ENCODE data around the gene CADM1.

The CADM1 gene

GRCh38 chr11:115182282-115182955 lies 321.8 kb downstream of the CADM1 start:
- Mint-ChIP-seq H3K27me3 (no peaks in the 10 kb centered on the region), H3K36me3 (ENCODE audit: insufficient read depth) (no peaks in the 10 kb centered on the region), H3K4me3 (no peak overlapping the region), H3K9me3 (no peaks in the 10 kb centered on the region), H3K27ac (no peak overlapping the region), H3K4me1 (ENCODE audit: low read depth in 2 of 2) (no peaks in the 10 kb centered on the region)
- ATAC-seq (replicated peaks): no peak
- DNase-seq: no peak

- no peaks in the 10 kb centered on the region for H3K9me3 Mint-ChIP-seq
- no peaks in the 10 kb centered on the region for H3K36me3 Mint-ChIP-seq (ENCODE audit: insufficient read depth)
- H3K4me1 Mint-ChIP-seq (ENCODE audit: low read depth in 2 of 2): no peaks in the 10 kb centered on the region
- no peaks in the 10 kb centered on the region for H3K27me3 Mint-ChIP-seq
- no peak for ATAC-seq (replicated peaks)
- H3K4me3 Mint-ChIP-seq: no peak overlapping the region
- no peak for DNase-seq
- no peak overlapping the region for H3K27ac Mint-ChIP-seq
These were observed 322.7 kb downstream of the CADM1 start for GRCh38 chr11:115181538-115181937.

GRCh38 chr11:115180272-115180671 lies 323.9 kb downstream of the CADM1 start:
- Mint-ChIP-seq H3K4me1 (ENCODE audit: low read depth in 2 of 2) (no peaks in the 10 kb centered on the region), H3K9me3 (no peaks in the 10 kb centered on the region), H3K36me3 (ENCODE audit: insufficient read depth) (no peaks in the 10 kb centered on the region), H3K27ac (no peak overlapping the region), H3K4me3 (no peak overlapping the region), H3K27me3 (no peaks in the 10 kb centered on the region)
- ATAC-seq (replicated peaks) (no peak), DNase-seq (no peak)

GRCh38 chr11:115179636-115180035 lies 324.6 kb downstream of the CADM1 start:
- Mint-ChIP-seq H3K4me1 (ENCODE audit: low read depth in 2 of 2) (no peaks in the 10 kb centered on the region), H3K27me3 (no peaks in the 10 kb centered on the region), H3K9me3 (no peaks in the 10 kb centered on the region), H3K4me3 (no peak overlapping the region), H3K27ac (no peak overlapping the region), H3K36me3 (ENCODE audit: insufficient read depth) (no peaks in the 10 kb centered on the region)
- DNase-seq (no peak), ATAC-seq (replicated peaks) (no peak)

- Mint-ChIP-seq H3K9me3 (no peaks in the 10 kb centered on the region), H3K27me3 (no peaks in the 10 kb centered on the region)
These were observed 325.5 kb downstream of the CADM1 start for GRCh38 chr11:115178705-115179104.

GRCh38 chr11:115173136-115173535 lies 331.1 kb downstream of the CADM1 start:
- Mint-ChIP-seq H3K4me3 (no peak overlapping the region), H3K9me3 (no peaks in the 10 kb centered on the region), H3K27me3 (no peaks in the 10 kb centered on the region), H3K27ac (no peak overlapping the region), H3K4me1 (ENCODE audit: low read depth in 2 of 2) (peaks cover 0 to 4% of the 10 kb centered on the region in 2 donors), H3K36me3 (ENCODE audit: insufficient read depth) (no peaks in the 10 kb centered on the region)
- DNase-seq (no peak), ATAC-seq (replicated peaks) (no peak)

More at GRCh38 chr11:115178705-115179104, 325.5 kb downstream of the CADM1 start:
- H3K4me1 Mint-ChIP-seq (ENCODE audit: low read depth in 2 of 2): no peaks in the 10 kb centered on the region
- H3K27ac Mint-ChIP-seq: no peak overlapping the region
- ATAC-seq (replicated peaks) (no peak), DNase-seq (no peak)
- no peak overlapping the region for H3K4me3 Mint-ChIP-seq
- no peaks in the 10 kb centered on the region for H3K36me3 Mint-ChIP-seq (ENCODE audit: insufficient read depth)

GRCh38 chr11:115170133-115170815 lies 333.9 kb downstream of the CADM1 start:
- ATAC-seq (replicated peaks) (no peak), DNase-seq (peak; percentile 20 to 51 (median 39))
- no peaks in the 10 kb centered on the region for H3K9me3 Mint-ChIP-seq
- no peak overlapping the region for H3K27ac Mint-ChIP-seq
- H3K4me1 Mint-ChIP-seq (ENCODE audit: low read depth in 2 of 2): peaks cover 0 to 4% of the 10 kb centered on the region in 2 donors
- H3K27me3 Mint-ChIP-seq: peaks cover 0 to 19% of the 10 kb centered on the region in 2 donors
- H3K36me3 Mint-ChIP-seq (ENCODE audit: insufficient read depth): no peaks in the 10 kb centered on the region
- no peak overlapping the region for H3K4me3 Mint-ChIP-seq

- Mint-ChIP-seq H3K4me3 (no peak overlapping the region), H3K36me3 (ENCODE audit: insufficient read depth) (no peaks in the 10 kb centered on the region), H3K9me3 (no peaks in the 10 kb centered on the region), H3K27me3 (peaks cover 0 to 25% of the 10 kb centered on the region in 2 donors), H3K27ac (no peak overlapping the region), H3K4me1 (ENCODE audit: low read depth in 2 of 2) (peaks cover 0 to 4% of the 10 kb centered on the region in 2 donors)
- DNase-seq: no peak
- no peak for ATAC-seq (replicated peaks)
These were observed 335.0 kb downstream of the CADM1 start for GRCh38 chr11:115169251-115169650.

- DNase-seq (no peak), ATAC-seq (replicated peaks) (no peak)
- no peak overlapping the region for H3K27ac Mint-ChIP-seq
- H3K4me3 Mint-ChIP-seq: no peak overlapping the region
- peaks cover 0 to 4% of the 10 kb centered on the region in 2 donors for H3K4me1 Mint-ChIP-seq (ENCODE audit: low read depth in 2 of 2)
- H3K36me3 Mint-ChIP-seq (ENCODE audit: insufficient read depth): no peaks in the 10 kb centered on the region
- H3K27me3 Mint-ChIP-seq: peaks cover 2 to 30% of the 10 kb centered on the region in 2 donors
- no peaks in the 10 kb centered on the region for H3K9me3 Mint-ChIP-seq
These were observed 335.5 kb downstream of the CADM1 start for GRCh38 chr11:115168686-115169085.

- ATAC-seq (replicated peaks): no peak
- H3K36me3 Mint-ChIP-seq (ENCODE audit: insufficient read depth): no peaks in the 10 kb centered on the region
- no peak for DNase-seq
- no peak overlapping the region for H3K27ac Mint-ChIP-seq
- H3K9me3 Mint-ChIP-seq: no peaks in the 10 kb centered on the region
- no peak overlapping the region for H3K4me3 Mint-ChIP-seq
- peaks cover 5 to 35% of the 10 kb centered on the region in 2 donors for H3K27me3 Mint-ChIP-seq
- H3K4me1 Mint-ChIP-seq (ENCODE audit: low read depth in 2 of 2): peaks cover 0 to 4% of the 10 kb centered on the region in 2 donors
These were observed 336.0 kb downstream of the CADM1 start for GRCh38 chr11:115168229-115168671.

- Mint-ChIP-seq H3K27me3 (peaks cover 9 to 43% of the 10 kb centered on the region in 2 donors), H3K4me3 (no peak overlapping the region), H3K4me1 (ENCODE audit: low read depth in 2 of 2) (peaks cover 0 to 4% of the 10 kb centered on the region in 2 donors), H3K27ac (peak overlapping the region in 1 of 2 donors; percentile 9), H3K36me3 (ENCODE audit: insufficient read depth) (no peaks in the 10 kb centered on the region), H3K9me3 (no peaks in the 10 kb centered on the region)
- ATAC-seq (replicated peaks): no peak
- DNase-seq: no peak
These were observed 336.8 kb downstream of the CADM1 start for GRCh38 chr11:115167456-115167855.

- H3K9me3 Mint-ChIP-seq: no peaks in the 10 kb centered on the region
- DNase-seq: no peak
- no peak for ATAC-seq (replicated peaks)
- peaks cover 12 to 49% of the 10 kb centered on the region in 2 donors for H3K27me3 Mint-ChIP-seq
- no peak overlapping the region for H3K4me3 Mint-ChIP-seq
- peaks cover 0 to 4% of the 10 kb centered on the region in 2 donors for H3K4me1 Mint-ChIP-seq (ENCODE audit: low read depth in 2 of 2)
- H3K36me3 Mint-ChIP-seq (ENCODE audit: insufficient read depth): no peaks in the 10 kb centered on the region
- H3K27ac Mint-ChIP-seq: no peak overlapping the region
These were observed 337.4 kb downstream of the CADM1 start for GRCh38 chr11:115166820-115167219.

- Mint-ChIP-seq H3K27me3 (peaks cover 12 to 67% of the 10 kb centered on the region in 2 donors), H3K4me1 (ENCODE audit: low read depth in 2 of 2) (no peaks in the 10 kb centered on the region), H3K36me3 (ENCODE audit: insufficient read depth) (no peaks in the 10 kb centered on the region), H3K9me3 (no peaks in the 10 kb centered on the region), H3K27ac (no peak overlapping the region), H3K4me3 (no peak overlapping the region)
- DNase-seq (no peak), ATAC-seq (replicated peaks) (no peak)
These were observed 339.4 kb downstream of the CADM1 start for GRCh38 chr11:115164774-115165173.

- H3K27ac Mint-ChIP-seq: no peak overlapping the region
- no peak overlapping the region for H3K4me3 Mint-ChIP-seq
- no peaks in the 10 kb centered on the region for H3K36me3 Mint-ChIP-seq (ENCODE audit: insufficient read depth)
- H3K4me1 Mint-ChIP-seq (ENCODE audit: low read depth in 2 of 2): no peaks in the 10 kb centered on the region
- DNase-seq: no peak
- ATAC-seq (replicated peaks): no peak
- H3K9me3 Mint-ChIP-seq: no peaks in the 10 kb centered on the region
- H3K27me3 Mint-ChIP-seq: peaks cover 12 to 67% of the 10 kb centered on the region in 2 donors
These were observed 341.3 kb downstream of the CADM1 start for GRCh38 chr11:115162919-115163318.

All from effector memory CD8-positive, alpha-beta T cell (primary cell).